ENCODE data around the gene KRTAP17-1.
"Not testable (repeated sequence)": the region's sequence is repeated elsewhere in the genome, so short reads cannot be mapped to it uniquely, and the experiment has no call there.

Gene KRTAP17-1

GRCh38 chr17:41284546-41284945 lies 31.0 kb downstream of the KRTAP17-1 start:
- H3K36me3 ChIP-seq (ENCODE audit: control insufficient read depth, insufficient read depth, low read length) = no peaks in the 10 kb centered on the region
- H3K4me1 ChIP-seq (ENCODE audit: control insufficient read depth, insufficient read depth, low read length, poor library complexity, severe bottlenecking) = peaks cover 6% of the 10 kb centered on the region
- no peak for DNase-seq
- no peak overlapping the region for H3K27ac ChIP-seq (ENCODE audit: insufficient read depth, low read length, poor library complexity, severe bottlenecking)
- no peak overlapping the region for H3K4me3 ChIP-seq (ENCODE audit: insufficient read depth, low read depth, low read length, poor library complexity, severe bottlenecking)
- H3K9me3 ChIP-seq (ENCODE audit: control insufficient read depth, low read length) = no peaks in the 10 kb centered on the region
- no peaks in the 10 kb centered on the region for H3K27me3 ChIP-seq (replicated peaks; ENCODE audit: control insufficient read depth, insufficient read depth, low read length, poor library complexity, severe bottlenecking)

GRCh38 chr17:41284043-41284442 lies 31.5 kb downstream of the KRTAP17-1 start:
- H3K4me3 ChIP-seq (ENCODE audit: insufficient read depth, low read depth, low read length, poor library complexity, severe bottlenecking) = no peak overlapping the region
- no peak for DNase-seq

GRCh38 chr17:41278176-41278955 lies 37.1 kb downstream of the KRTAP17-1 start:
- Histone ChIP-seq H3K27ac (ENCODE audit: insufficient read depth, low read length, poor library complexity, severe bottlenecking) (no peak overlapping the region), H3K27me3 (replicated peaks; ENCODE audit: control insufficient read depth, insufficient read depth, low read length, poor library complexity, severe bottlenecking) (no peaks in the 10 kb centered on the region), H3K4me3 (ENCODE audit: insufficient read depth, low read depth, low read length, poor library complexity, severe bottlenecking) (no peak overlapping the region), H3K4me1 (ENCODE audit: control insufficient read depth, insufficient read depth, low read length, poor library complexity, severe bottlenecking) (no peaks in the 10 kb centered on the region), H3K9me3 (ENCODE audit: control insufficient read depth, low read length) (no peaks in the 10 kb centered on the region), H3K36me3 (ENCODE audit: control insufficient read depth, insufficient read depth, low read length) (no peaks in the 10 kb centered on the region)
- DNase-seq = no peak

More at GRCh38 chr17:41284043-41284442, 31.5 kb downstream of the KRTAP17-1 start:
- peaks cover 6% of the 10 kb centered on the region for H3K4me1 ChIP-seq (ENCODE audit: control insufficient read depth, insufficient read depth, low read length, poor library complexity, severe bottlenecking)
- H3K27ac ChIP-seq (ENCODE audit: insufficient read depth, low read length, poor library complexity, severe bottlenecking) = no peak overlapping the region
- no peaks in the 10 kb centered on the region for H3K36me3 ChIP-seq (ENCODE audit: control insufficient read depth, insufficient read depth, low read length)
- H3K9me3 ChIP-seq (ENCODE audit: control insufficient read depth, low read length) = no peaks in the 10 kb centered on the region
- H3K27me3 ChIP-seq (replicated peaks; ENCODE audit: control insufficient read depth, insufficient read depth, low read length, poor library complexity, severe bottlenecking) = no peaks in the 10 kb centered on the region

- not testable (repeated sequence) for H3K36me3 ChIP-seq (ENCODE audit: control insufficient read depth, insufficient read depth, low read length); H3K4me1 ChIP-seq (ENCODE audit: control insufficient read depth, insufficient read depth, low read length, poor library complexity, severe bottlenecking); H3K9me3 ChIP-seq (ENCODE audit: control insufficient read depth, low read length); H3K4me3 ChIP-seq (ENCODE audit: insufficient read depth, low read depth, low read length, poor library complexity, severe bottlenecking); DNase-seq; H3K27me3 ChIP-seq (replicated peaks; ENCODE audit: control insufficient read depth, insufficient read depth, low read length, poor library complexity, severe bottlenecking); H3K27ac ChIP-seq (ENCODE audit: insufficient read depth, low read length, poor library complexity, severe bottlenecking)
These were observed 39.8 kb downstream of the KRTAP17-1 start, which contains the start of gene KRTAP9-7 for GRCh38 chr17:41275648-41276190. KRTAP9-7 (plus strand) TSS chr17:41275698; CDS start chr17:41275698, 0 bp downstream.

- Histone ChIP-seq H3K4me1 (ENCODE audit: control insufficient read depth, insufficient read depth, low read length, poor library complexity, severe bottlenecking) (no peaks in the 10 kb centered on the region), H3K4me3 (ENCODE audit: insufficient read depth, low read depth, low read length, poor library complexity, severe bottlenecking) (no peak overlapping the region), H3K36me3 (ENCODE audit: control insufficient read depth, insufficient read depth, low read length) (no peaks in the 10 kb centered on the region), H3K27me3 (replicated peaks; ENCODE audit: control insufficient read depth, insufficient read depth, low read length, poor library complexity, severe bottlenecking) (no peaks in the 10 kb centered on the region), H3K27ac (ENCODE audit: insufficient read depth, low read length, poor library complexity, severe bottlenecking) (no peak overlapping the region), H3K9me3 (ENCODE audit: control insufficient read depth, low read length) (no peaks in the 10 kb centered on the region)
- DNase-seq = no peak
These were observed 43.7 kb downstream of the KRTAP17-1 start for GRCh38 chr17:41271858-41272257.

GRCh38 chr17:41271323-41271722 lies 44.2 kb downstream of the KRTAP17-1 start:
- not testable (repeated sequence) for H3K4me3 ChIP-seq (ENCODE audit: insufficient read depth, low read depth, low read length, poor library complexity, severe bottlenecking); H3K9me3 ChIP-seq (ENCODE audit: control insufficient read depth, low read length); H3K27me3 ChIP-seq (replicated peaks; ENCODE audit: control insufficient read depth, insufficient read depth, low read length, poor library complexity, severe bottlenecking); H3K36me3 ChIP-seq (ENCODE audit: control insufficient read depth, insufficient read depth, low read length); H3K27ac ChIP-seq (ENCODE audit: insufficient read depth, low read length, poor library complexity, severe bottlenecking); DNase-seq; H3K4me1 ChIP-seq (ENCODE audit: control insufficient read depth, insufficient read depth, low read length, poor library complexity, severe bottlenecking)

GRCh38 chr17:41267711-41268110 lies 47.8 kb downstream of the KRTAP17-1 start:
- no peaks in the 10 kb centered on the region for H3K36me3 ChIP-seq (ENCODE audit: control insufficient read depth, insufficient read depth, low read length)
- H3K4me3 ChIP-seq (ENCODE audit: insufficient read depth, low read depth, low read length, poor library complexity, severe bottlenecking) = no peak overlapping the region
- no peak for DNase-seq
- H3K9me3 ChIP-seq (ENCODE audit: control insufficient read depth, low read length) = no peaks in the 10 kb centered on the region
- no peak overlapping the region for H3K27ac ChIP-seq (ENCODE audit: insufficient read depth, low read length, poor library complexity, severe bottlenecking)
- H3K27me3 ChIP-seq (replicated peaks; ENCODE audit: control insufficient read depth, insufficient read depth, low read length, poor library complexity, severe bottlenecking) = no peaks in the 10 kb centered on the region
- no peaks in the 10 kb centered on the region for H3K4me1 ChIP-seq (ENCODE audit: control insufficient read depth, insufficient read depth, low read length, poor library complexity, severe bottlenecking)

- H3K9me3 ChIP-seq (ENCODE audit: control insufficient read depth, low read length) = no peaks in the 10 kb centered on the region
These were observed 50.4 kb downstream of the KRTAP17-1 start, which contains the start of gene KRTAP9-6 for GRCh38 chr17:41265078-41265477. KRTAP9-6 (plus strand) TSS chr17:41265378; CDS start chr17:41265378, 0 bp downstream.

More at GRCh38 chr17:41265078-41265477, 50.4 kb downstream of the KRTAP17-1 start, which contains the start of gene KRTAP9-6:
- Histone ChIP-seq H3K4me1 (ENCODE audit: control insufficient read depth, insufficient read depth, low read length, poor library complexity, severe bottlenecking) (no peaks in the 10 kb centered on the region), H3K27ac (ENCODE audit: insufficient read depth, low read length, poor library complexity, severe bottlenecking) (no peak within 1 kb of the TSS), H3K27me3 (replicated peaks; ENCODE audit: control insufficient read depth, insufficient read depth, low read length, poor library complexity, severe bottlenecking) (no peaks in the 10 kb centered on the region), H3K4me3 (ENCODE audit: insufficient read depth, low read depth, low read length, poor library complexity, severe bottlenecking) (no peak within 1 kb of the TSS), H3K36me3 (ENCODE audit: control insufficient read depth, insufficient read depth, low read length) (no peaks in the 10 kb centered on the region)
- no peak for DNase-seq
